Measurements from ENCODE around the gene GRIK5.

Gene GRIK5

DNA sequence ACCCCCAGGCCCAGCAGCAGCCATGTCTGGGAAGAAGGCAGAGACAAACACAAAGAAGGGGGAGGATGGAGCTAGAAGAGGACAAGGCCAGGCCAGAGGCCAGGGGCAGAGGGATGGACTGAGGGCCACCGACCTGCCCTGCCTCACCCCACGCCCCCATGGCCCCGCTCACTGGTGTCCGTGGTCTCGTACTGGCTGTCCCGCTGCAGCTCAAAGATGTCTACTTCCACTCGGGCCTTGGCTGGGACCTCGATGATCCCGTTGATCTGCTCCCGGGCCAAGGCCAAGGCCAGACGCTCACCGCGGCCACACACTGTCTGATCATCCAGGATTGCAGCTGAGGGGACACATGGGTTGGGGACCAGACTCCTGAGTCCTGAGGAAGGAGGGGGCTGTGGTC, 5.0 kb downstream of the GRIK5 start:
- no peaks in the 10 kb centered on the region for H3K36me3 ChIP-seq (replicated peaks)
- in situ Hi-C loops (cut with MboI; ENCODE audit: low sequenced_read_pairs): no loop called here
- H3K4me1 ChIP-seq: no peaks in the 10 kb centered on the region
- peaks cover 5% of the 10 kb centered on the region; the same call in 1 of the 2 replicates for H3K27me3 ChIP-seq (ENCODE audit: low read depth)
- H3K9me3 ChIP-seq: no peaks in the 10 kb centered on the region
- H3K4me3 ChIP-seq: no peak overlapping the region
- DNase-seq (ENCODE audit: low spot score in 2 of 2): no peak

DNA sequence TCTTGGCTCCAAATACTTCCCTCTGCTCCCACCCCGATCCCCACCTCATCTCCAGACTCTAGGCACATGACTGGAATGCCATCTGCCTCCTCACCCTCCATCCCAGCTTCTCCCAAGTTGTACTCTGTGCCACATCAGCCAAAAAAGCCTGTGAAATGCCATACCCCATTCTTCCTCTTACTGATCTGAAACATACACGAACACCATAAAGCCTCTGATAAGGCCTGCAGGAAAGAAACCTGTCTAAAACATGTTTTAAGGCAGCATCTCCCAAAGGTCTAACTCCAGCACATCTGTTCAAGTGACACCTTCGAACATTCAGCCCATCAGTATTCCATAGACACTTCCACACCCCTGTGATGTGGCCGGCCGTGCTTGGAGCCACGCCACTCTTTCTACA, 5.6 kb downstream of the GRIK5 start:
- in situ Hi-C loops (cut with MboI; ENCODE audit: low sequenced_read_pairs): no loop called here
- no peak overlapping the region for H3K4me3 ChIP-seq
- H3K9me3 ChIP-seq: no peaks in the 10 kb centered on the region
- no peaks in the 10 kb centered on the region for H3K36me3 ChIP-seq (replicated peaks)
- peaks cover 5% of the 10 kb centered on the region; the same call in 1 of the 2 replicates for H3K27me3 ChIP-seq (ENCODE audit: low read depth)
- no peak for DNase-seq (ENCODE audit: low spot score in 2 of 2)
- no peaks in the 10 kb centered on the region for H3K4me1 ChIP-seq

DNA sequence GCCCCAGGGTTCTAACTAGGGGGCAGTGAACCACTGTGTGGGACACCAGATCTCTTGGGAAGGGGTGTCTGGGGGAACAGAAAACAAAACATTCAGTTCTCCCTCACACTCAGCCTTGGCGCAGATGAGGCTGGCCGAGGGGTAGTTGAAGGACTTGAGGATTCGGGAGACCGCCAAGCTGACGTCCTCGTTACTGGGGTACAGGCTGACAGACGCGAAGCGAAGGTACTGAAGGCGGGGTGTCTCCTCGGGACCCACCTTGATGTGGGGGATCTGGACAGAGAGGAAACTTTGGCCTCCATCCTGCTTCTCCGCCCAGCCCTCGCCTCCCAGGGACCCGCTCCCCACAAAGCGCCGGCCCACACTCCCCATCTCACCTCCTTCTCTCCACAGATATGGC, 7.6 kb downstream of the GRIK5 start:
- in situ Hi-C loops (cut with MboI; ENCODE audit: low sequenced_read_pairs): no loop called here
- DNase-seq (ENCODE audit: low spot score in 2 of 2): no peak
- Histone ChIP-seq H3K4me3 (no peak overlapping the region), H3K27me3 (ENCODE audit: low read depth) (no peaks in the 10 kb centered on the region), H3K36me3 (replicated peaks) (no peaks in the 10 kb centered on the region), H3K4me1 (no peaks in the 10 kb centered on the region), H3K9me3 (no peaks in the 10 kb centered on the region)

DNA sequence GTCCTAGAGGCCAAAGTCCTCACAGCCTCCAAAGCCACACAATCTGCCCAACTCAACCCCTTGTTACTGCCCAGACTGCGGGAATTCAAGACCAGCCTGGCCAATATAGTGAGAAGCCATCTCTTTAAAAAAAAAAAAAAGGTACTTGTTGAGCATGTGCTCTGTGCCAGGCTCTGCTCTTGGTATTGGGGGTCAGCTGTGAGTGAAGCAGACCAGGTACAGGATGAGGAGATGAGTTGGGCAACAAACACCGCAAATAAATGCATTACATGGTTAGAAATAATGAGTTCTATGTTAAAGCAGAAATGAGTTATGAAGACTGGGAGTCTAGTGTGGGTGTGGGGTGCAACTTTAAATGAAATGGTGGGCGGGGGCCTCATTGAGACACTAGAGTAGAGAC, 9.9 kb downstream of the GRIK5 start:
- no peak overlapping the region for H3K4me3 ChIP-seq
- H3K36me3 ChIP-seq (replicated peaks): no peaks in the 10 kb centered on the region
- in situ Hi-C loops (cut with MboI; ENCODE audit: low sequenced_read_pairs): no loop called here
- H3K9me3 ChIP-seq: no peaks in the 10 kb centered on the region
- H3K4me1 ChIP-seq: no peaks in the 10 kb centered on the region
- H3K27me3 ChIP-seq (ENCODE audit: low read depth): no peaks in the 10 kb centered on the region
- DNase-seq (ENCODE audit: low spot score in 2 of 2): no peak

DNA sequence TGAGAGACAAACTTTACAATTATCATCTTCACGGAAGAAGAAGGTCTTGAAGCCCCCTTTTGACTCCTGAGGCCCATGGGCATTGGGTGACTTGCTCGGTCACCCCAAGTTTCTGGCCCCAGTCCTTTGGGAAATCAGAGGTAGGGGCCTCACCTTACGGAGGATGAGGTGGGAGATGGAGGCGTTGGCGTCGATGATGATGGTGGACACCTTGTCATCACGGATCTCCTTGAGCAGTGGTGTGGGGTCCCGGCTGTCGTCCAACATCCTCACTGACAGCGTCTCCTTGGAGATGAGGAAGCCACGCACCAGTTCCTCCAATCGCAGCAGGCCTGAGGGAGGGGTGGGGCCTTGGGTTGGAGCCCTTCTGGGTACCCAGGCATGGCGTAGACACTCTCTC, 10.8 kb downstream of the GRIK5 start:
- no peak overlapping the region for H3K4me3 ChIP-seq
- H3K9me3 ChIP-seq: no peaks in the 10 kb centered on the region
- H3K4me1 ChIP-seq: no peaks in the 10 kb centered on the region
- no peaks in the 10 kb centered on the region for H3K36me3 ChIP-seq (replicated peaks)
- in situ Hi-C loops (cut with MboI; ENCODE audit: low sequenced_read_pairs): no loop called here
- no peaks in the 10 kb centered on the region for H3K27me3 ChIP-seq (ENCODE audit: low read depth)
- DNase-seq (ENCODE audit: low spot score in 2 of 2): no peak

DNA sequence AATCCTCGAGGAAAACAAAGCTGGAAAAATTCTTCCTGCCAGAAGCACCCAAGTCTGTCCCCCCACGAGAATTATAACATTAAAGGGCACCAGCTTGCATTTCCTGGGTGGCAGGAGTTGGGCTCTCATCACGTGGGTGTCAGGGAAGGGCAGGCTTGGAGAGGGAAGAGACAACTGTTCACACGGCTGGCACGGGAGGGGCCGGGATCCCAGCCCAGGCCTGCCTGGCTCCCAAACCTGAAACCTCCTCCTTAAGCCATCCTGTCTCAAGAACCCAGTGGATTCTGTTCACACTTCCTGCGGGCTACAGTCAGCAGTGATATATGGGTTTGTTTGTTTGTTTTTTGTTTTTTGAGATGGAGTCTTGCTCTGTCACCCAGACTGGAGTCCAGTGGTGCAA, 12.2 kb downstream of the GRIK5 start:
- no peaks in the 10 kb centered on the region for H3K36me3 ChIP-seq (replicated peaks)
- in situ Hi-C loops (cut with MboI; ENCODE audit: low sequenced_read_pairs): no loop called here
- H3K4me1 ChIP-seq: no peaks in the 10 kb centered on the region
- no peak for DNase-seq (ENCODE audit: low spot score in 2 of 2)
- no peak overlapping the region for H3K4me3 ChIP-seq
- no peaks in the 10 kb centered on the region for H3K27me3 ChIP-seq (ENCODE audit: low read depth)
- no peaks in the 10 kb centered on the region for H3K9me3 ChIP-seq

DNA sequence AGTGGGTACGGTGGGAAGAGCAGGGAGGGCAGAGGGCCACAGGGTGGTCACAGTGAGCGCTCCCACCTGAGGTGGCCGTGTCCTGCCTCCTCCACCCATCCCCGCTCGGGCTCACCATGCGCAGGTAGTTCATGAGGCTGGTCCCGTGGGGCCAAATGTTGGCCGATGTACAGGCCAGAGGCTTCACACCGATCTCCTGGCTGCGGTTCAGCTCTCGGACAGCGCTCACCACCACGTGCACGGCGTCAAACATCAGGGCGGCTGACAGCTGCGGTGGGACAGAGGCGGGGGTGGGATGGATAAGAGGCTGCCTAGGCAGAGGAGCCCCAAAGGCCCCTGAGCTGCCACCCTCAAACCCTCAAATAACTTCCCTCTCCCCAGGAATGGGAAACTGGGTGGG, 15.8 kb downstream of the GRIK5 start:
- in situ Hi-C loops (cut with MboI; ENCODE audit: low sequenced_read_pairs): no loop called here
- DNase-seq (ENCODE audit: low spot score in 2 of 2): no peak
- H3K4me1 ChIP-seq: no peaks in the 10 kb centered on the region
- H3K27me3 ChIP-seq (ENCODE audit: low read depth): no peaks in the 10 kb centered on the region
- H3K36me3 ChIP-seq (replicated peaks): no peaks in the 10 kb centered on the region
- H3K4me3 ChIP-seq: no peak overlapping the region
- H3K9me3 ChIP-seq: no peaks in the 10 kb centered on the region

DNA sequence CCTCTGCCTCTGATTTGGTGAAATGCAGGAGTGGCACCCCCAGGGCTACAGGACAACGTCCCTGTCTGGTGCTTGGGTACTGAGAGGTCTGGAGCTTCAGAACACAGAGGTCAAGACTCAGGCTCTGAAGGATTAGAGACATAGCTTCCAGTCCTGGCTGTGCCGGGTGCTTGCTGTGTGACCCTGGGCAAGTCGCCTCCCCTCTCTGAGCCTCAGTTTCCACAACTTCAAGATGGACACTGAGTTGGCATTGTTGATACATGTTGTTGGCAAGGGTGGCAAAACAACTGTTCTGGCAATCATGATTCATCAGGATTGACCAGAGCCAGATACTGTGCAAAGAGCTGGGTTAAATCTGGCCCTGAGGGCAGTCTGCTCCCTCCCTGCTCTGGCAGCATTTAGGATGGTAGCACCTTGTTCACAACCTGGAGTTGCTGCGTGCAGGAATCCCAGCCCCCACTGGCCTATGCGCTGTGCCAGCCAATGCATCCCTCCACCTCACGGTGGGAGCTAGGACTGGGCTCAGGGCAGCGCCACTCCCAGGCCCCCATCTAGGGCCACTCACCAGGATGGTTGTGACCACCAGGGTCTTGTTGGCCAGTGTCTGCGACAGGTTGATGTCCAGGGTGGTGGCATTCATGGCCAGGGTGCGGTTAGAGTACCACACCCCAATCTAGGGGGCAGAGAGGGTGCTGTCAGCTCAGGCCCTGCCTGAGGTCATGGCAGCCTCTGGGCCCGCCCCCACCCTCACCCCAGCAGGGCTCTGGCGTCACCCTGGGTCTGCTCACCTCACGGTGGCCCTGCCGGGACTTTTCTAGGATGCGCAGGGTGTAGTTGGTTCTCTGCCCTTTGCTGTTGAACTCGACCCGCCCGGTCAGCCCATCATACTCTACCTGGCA, 16.7 kb downstream of the GRIK5 start:
- no peaks in the 10 kb centered on the region for H3K9me3 ChIP-seq
- no peak for DNase-seq (ENCODE audit: low spot score in 2 of 2)
- H3K27me3 ChIP-seq (ENCODE audit: low read depth): no peaks in the 10 kb centered on the region
- in situ Hi-C loops (cut with MboI; ENCODE audit: low sequenced_read_pairs): no loop called here
- no peak overlapping the region for H3K4me3 ChIP-seq
- no peaks in the 10 kb centered on the region for H3K36me3 ChIP-seq (replicated peaks)
- no peaks in the 10 kb centered on the region for H3K4me1 ChIP-seq

DNA sequence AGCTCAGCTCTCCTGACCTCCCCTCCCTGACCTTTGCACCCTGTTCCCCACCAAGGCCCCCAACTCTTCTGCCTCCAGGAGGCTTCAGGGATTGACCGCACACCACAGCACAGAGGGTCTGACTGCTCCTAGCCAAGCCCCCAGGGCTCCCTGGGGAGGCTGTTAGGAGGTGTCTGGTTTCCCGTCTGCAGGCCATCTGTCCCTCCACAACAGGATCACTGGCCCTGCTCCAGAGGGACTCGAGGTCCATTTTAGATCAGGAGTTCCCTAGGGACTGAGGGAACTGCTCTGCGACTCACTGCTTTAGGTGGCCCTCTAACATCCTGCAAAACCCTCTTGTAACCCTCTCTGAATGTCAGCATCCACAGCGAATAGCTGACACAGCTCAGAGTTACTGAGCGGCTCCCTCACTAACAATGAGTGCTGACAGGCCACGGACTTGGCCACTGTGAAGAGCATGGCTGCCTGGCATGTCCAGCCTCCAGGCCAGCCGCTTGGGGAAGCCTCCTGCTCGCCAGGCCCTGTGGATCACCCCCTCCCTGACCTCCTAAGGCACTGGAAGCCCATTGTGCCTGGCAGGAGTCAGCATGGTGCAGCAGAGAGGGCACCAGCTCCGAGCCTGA, 17.7 kb downstream of the GRIK5 start:
- in situ Hi-C loops (cut with MboI; ENCODE audit: low sequenced_read_pairs): no loop called here
- Histone ChIP-seq H3K36me3 (replicated peaks) (no peaks in the 10 kb centered on the region), H3K4me3 (no peak overlapping the region), H3K27me3 (ENCODE audit: low read depth) (no peaks in the 10 kb centered on the region), H3K4me1 (no peaks in the 10 kb centered on the region), H3K9me3 (no peaks in the 10 kb centered on the region)
- no peak for DNase-seq (ENCODE audit: low spot score in 2 of 2)

DNA sequence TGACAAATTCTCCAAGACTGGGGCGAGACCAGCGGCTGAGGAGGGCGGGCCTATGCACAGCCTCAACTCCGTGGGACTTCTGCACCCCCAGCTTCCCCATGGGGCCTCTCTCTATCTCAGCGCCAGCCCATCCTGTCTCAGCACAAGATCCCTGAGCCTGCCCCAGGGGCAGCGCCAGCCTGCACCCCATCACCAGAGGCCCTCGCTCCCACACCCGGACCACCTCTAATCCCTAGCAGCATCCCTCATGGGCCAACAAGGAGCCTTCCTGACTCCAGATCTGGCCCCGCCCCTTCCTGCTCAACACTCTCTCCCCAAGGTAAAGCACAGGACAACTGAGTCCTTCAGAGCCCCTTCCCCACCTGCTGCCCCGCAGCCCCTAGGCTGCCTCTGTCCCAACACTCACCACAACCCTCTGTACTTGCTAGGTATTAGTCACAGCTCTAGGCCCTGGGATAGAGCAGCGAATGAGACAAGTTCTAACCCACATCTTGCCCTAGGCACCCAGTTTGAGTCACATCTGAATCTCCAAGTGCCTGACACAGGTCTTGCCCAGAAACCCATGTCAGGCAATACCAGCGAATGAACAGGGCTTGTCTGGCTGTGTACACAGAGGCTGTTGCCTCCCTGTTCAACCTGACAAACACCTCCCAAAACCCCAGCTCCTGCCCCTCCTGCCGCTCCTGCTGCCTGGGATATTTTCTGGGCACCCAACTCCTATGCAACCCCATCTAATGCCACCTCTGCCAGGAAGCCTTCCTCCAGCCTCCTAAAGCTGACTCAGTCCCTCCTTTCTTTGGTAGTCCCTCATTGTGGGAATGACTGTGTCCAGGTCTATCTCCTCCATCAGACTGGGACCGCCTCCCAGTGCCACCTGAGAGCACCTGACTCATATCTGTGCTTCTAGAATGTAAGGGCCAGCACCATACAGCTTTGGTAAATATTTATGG, 18.6 kb downstream of the GRIK5 start:
- Histone ChIP-seq H3K9me3 (no peaks in the 10 kb centered on the region), H3K27me3 (ENCODE audit: low read depth) (no peaks in the 10 kb centered on the region), H3K36me3 (replicated peaks) (no peaks in the 10 kb centered on the region), H3K4me1 (no peaks in the 10 kb centered on the region), H3K4me3 (no peak overlapping the region)
- in situ Hi-C loops (cut with MboI; ENCODE audit: low sequenced_read_pairs): no loop called here
- no peak for DNase-seq (ENCODE audit: low spot score in 2 of 2)

DNA sequence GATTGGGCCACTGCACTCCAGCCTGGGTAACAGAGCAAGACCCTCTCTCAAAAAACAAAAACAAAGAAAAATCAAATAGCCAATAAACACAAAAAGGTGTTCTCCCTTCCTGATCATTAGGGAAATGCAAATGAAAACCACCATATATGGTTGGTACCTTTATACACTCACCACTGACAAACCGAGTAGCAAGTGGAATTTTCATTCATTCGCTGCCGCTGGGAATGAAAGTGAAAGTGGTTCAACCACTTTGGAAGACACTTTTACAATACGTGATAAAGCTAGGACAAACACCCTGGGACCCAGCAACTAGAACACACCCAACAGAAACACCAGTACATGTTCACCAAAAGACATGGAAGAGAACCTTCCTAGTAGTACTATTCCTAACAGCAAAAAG, 21.0 kb downstream of the GRIK5 start:
- in situ Hi-C loops (cut with MboI; ENCODE audit: low sequenced_read_pairs): no loop called here
- Histone ChIP-seq H3K4me3 (no peak overlapping the region), H3K27me3 (ENCODE audit: low read depth) (no peaks in the 10 kb centered on the region), H3K36me3 (replicated peaks) (no peaks in the 10 kb centered on the region), H3K4me1 (no peaks in the 10 kb centered on the region), H3K9me3 (no peaks in the 10 kb centered on the region)
- DNase-seq (ENCODE audit: low spot score in 2 of 2): no peak

DNA sequence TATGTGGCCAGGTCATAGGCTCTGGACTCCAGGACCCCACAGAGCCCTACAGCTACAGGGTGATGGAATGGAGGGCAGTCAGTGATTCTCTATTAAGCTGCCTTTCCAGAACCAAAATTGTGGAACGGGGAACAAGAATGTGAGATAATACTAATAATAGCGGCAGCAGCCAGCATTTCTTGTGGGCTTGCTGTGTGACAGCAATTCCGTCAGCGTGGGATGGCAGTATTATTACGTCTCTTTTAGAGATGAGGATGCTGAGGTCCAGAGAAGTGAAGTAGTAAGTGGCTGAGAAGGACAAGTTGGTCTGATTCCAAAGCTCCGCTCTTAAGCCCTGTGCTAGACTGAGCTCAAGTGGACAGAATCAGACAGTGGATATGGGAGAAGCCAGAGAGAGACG, 24.4 kb downstream of the GRIK5 start:
- no peaks in the 10 kb centered on the region for H3K36me3 ChIP-seq (replicated peaks)
- in situ Hi-C loops (cut with MboI; ENCODE audit: low sequenced_read_pairs): no loop called here

DNA sequence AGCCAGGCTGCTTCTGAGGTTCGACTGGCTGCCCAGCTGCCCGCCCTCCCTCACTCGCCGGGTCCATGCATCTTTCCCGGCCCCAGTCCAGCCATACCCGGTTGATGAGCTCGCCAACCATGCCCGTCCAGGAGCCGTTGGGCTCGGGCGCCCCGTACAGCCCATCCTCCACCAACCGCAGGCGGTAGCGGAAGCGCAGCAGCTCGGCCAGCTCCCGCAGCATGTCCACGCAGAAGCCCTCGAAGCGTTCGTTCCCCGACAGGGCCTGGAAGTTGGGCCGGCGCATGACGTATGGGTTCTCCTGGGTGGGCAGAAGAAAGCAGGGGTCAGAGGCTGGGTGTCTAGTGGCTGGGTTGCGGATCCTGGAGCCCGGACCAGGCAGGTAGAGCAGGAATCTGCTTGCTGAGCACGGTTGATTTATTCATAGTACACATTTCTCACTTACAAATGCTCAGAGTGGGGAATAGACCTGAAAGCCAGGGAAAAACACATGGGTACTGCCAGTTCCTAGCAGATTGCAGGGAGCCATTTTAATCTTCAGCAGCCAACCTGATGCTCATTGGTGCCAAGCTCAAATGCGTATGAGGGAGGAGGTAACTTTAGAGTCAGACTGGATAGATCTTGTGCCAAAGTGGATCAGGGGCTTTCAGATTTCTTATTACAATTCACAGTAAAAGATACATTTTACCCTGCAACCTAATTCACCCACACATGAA, 27.4 kb downstream of the GRIK5 start:
- no peak for DNase-seq (ENCODE audit: low spot score in 2 of 2)
- Histone ChIP-seq H3K9me3 (no peaks in the 10 kb centered on the region), H3K4me3 (no peak overlapping the region), H3K27me3 (ENCODE audit: low read depth) (no peaks in the 10 kb centered on the region), H3K4me1 (no peaks in the 10 kb centered on the region), H3K36me3 (replicated peaks) (no peaks in the 10 kb centered on the region)
- in situ Hi-C loops (cut with MboI; ENCODE audit: low sequenced_read_pairs): no loop called here

More for the DNA sequence above, 24.4 kb downstream of the GRIK5 start:
- Histone ChIP-seq H3K4me3 (no peak overlapping the region), H3K9me3 (no peaks in the 10 kb centered on the region), H3K27me3 (ENCODE audit: low read depth) (no peaks in the 10 kb centered on the region), H3K4me1 (no peaks in the 10 kb centered on the region)
- DNase-seq (ENCODE audit: low spot score in 2 of 2): no peak
